Esophagus (tissue), 2 donors: ENCODE measurements around the gene PRPF6. TPM values are rescaled to one million over a fixed set of nuclear protein-coding genes. Genes with fewer than 3 reads are reported as not detected.

ENCODE experiments used
- H3K27ac ChIP-seq, 2 donors: one replicate each; pipeline ENCODE4 v1.5.1; 2013; ENCODE audit warnings: low read depth in 2 of 2, mild to moderate bottlenecking in 2 of 2, inconsistent platforms in 1 of 2, low read length in 1 of 2, moderate library complexity in 1 of 2
- H3K27me3 ChIP-seq, 2 donors: one replicate each; pipeline ENCODE4 v1.6.1; 2013; ENCODE audit warnings: low read length in 2 of 2, control low read depth in 1 of 2, mild to moderate bottlenecking in 1 of 2; ENCODE audit not compliant: insufficient read depth in 2 of 2, control insufficient read depth in 1 of 2
- H3K36me3 ChIP-seq, 2 donors: one replicate each; pipeline ENCODE4 v1.6.1; 2013; ENCODE audit warnings: low read length in 1 of 2; ENCODE audit not compliant: control insufficient read depth in 2 of 2, insufficient read depth in 2 of 2
- H3K4me1 ChIP-seq, 2 donors: one replicate each; pipeline ENCODE4 v1.6.1; 2013; ENCODE audit warnings: low read length in 1 of 2; ENCODE audit not compliant: control insufficient read depth in 2 of 2, insufficient read depth in 2 of 2
- H3K4me3 ChIP-seq, 2 donors: one replicate each; pipeline ENCODE4 v1.5.1; 2013; ENCODE audit warnings: low read length in 2 of 2, mild to moderate bottlenecking in 2 of 2, low read depth in 1 of 2, moderate library complexity in 1 of 2
- H3K9me3 ChIP-seq, 2 donors: one replicate each; pipeline ENCODE4 v1.6.1; 2013; ENCODE audit warnings: mild to moderate bottlenecking in 2 of 2, low read depth in 1 of 2, low read length in 1 of 2, moderate library complexity in 1 of 2; ENCODE audit not compliant: control insufficient read depth in 2 of 2, insufficient read depth in 1 of 2
- WGBS, 2 donors: extraction: QIAGEN DNeasy Blood & Tissue Kit; methylation state at CpG; one replicate each; pipeline ENCODE4 v1.1.7; 2013; 5-methylcytosine and 5-hydroxymethylcytosine counted together
- polyA plus RNA-seq, 2 donors: library from polyadenylated mRNA; stranded (reverse); fragments of 200-250 nt; gene quantifications; one replicate each; pipeline ENCODE4 v1.2.3, GENCODE V29; 2013
- donor health status: healthy with polysubstance abuse.
- donor health status: Bipolar disorder and iron deficiency.

PRPF6 gene
- polyA plus RNA-seq, 2 donors = 24.6 to 39.0 TPM

- peak within 1 kb of the TSS; percentile 79 to 80 for H3K27ac ChIP-seq
- H3K4me1 ChIP-seq = peaks cover 5 to 20% of the 10 kb centered on the region in 2 donors
- H3K27me3 ChIP-seq = no peaks in the 10 kb centered on the region
- H3K36me3 ChIP-seq = peaks cover 0 to 6% of the 10 kb centered on the region in 2 donors
- 6 to 10% methylated on average over 39 to 62 of the region's 62 CpGs for WGBS, 2 donors
- H3K9me3 ChIP-seq = no peaks in the 10 kb centered on the region
- peak within 1 kb of the TSS; percentile 69 to 70 for H3K4me3 ChIP-seq
These were observed 99.3 kb downstream of the PRPF6 start, which contains the start of gene OPRL1 for GRCh38 chr20:64080013-64080812. Gene OPRL1, plus strand, starts transcription at chr20:64080082. Its CDS starts 12,639 bp downstream, at chr20:64092721.

GRCh38 chr20:64080813-64081623, 100.1 kb downstream of the PRPF6 start:
- Histone ChIP-seq H3K9me3 (no peaks in the 10 kb centered on the region), H3K27ac (no peak overlapping the region), H3K36me3 (peaks cover 0 to 3% of the 10 kb centered on the region in 2 donors), H3K27me3 (no peaks in the 10 kb centered on the region), H3K4me3 (no peak overlapping the region), H3K4me1 (peaks cover 5 to 20% of the 10 kb centered on the region in 2 donors)
- WGBS, 2 donors = 72 to 75% methylated on average over 17 of the region's 17 CpGs

GRCh38 chr20:64081624-64081964, 100.7 kb downstream of the PRPF6 start:
- 88 to 90% methylated on average over 6 of the region's 6 CpGs for WGBS, 2 donors
- no peaks in the 10 kb centered on the region for H3K27me3 ChIP-seq
- no peaks in the 10 kb centered on the region for H3K36me3 ChIP-seq
- H3K27ac ChIP-seq = no peak overlapping the region
- no peak overlapping the region for H3K4me3 ChIP-seq
- no peaks in the 10 kb centered on the region for H3K9me3 ChIP-seq
- H3K4me1 ChIP-seq = peaks cover 3 to 20% of the 10 kb centered on the region in 2 donors

- WGBS, 2 donors = 29% methylated on average over 13 of the region's 13 CpGs
- no peaks in the 10 kb centered on the region for H3K27me3 ChIP-seq
- H3K9me3 ChIP-seq = no peaks in the 10 kb centered on the region
- no peak overlapping the region for H3K27ac ChIP-seq
- no peaks in the 10 kb centered on the region for H3K36me3 ChIP-seq
- peaks cover 3 to 20% of the 10 kb centered on the region in 2 donors for H3K4me1 ChIP-seq
- no peak overlapping the region for H3K4me3 ChIP-seq
These were observed 101.3 kb downstream of the PRPF6 start for GRCh38 chr20:64082126-64082731.

Other genes with a start within 250 kb of the PRPF6 start
- gene LIME1, start 244.5 kb upstream of the PRPF6 start, polyA plus RNA-seq = 10 to 100 TPM; 12.6 to 24.5 TPM
- gene SLC2A4RG, start 241.4 kb upstream of the PRPF6 start, polyA plus RNA-seq = 10 to 100 TPM; 43.8 to 77.5 TPM
- 1 to 10 TPM in 1 of 2 donors, under 1 TPM in 1; 0.68 to 1.0 TPM for gene ZBTB46, start 149.9 kb upstream of the PRPF6 start, polyA plus RNA-seq
- gene ABHD16B, start 119.6 kb upstream of the PRPF6 start, polyA plus RNA-seq = under 1 TPM; 0.42 to 0.92 TPM
- gene TPD52L2, start 115.9 kb upstream of the PRPF6 start, polyA plus RNA-seq = 100 to 1,000 TPM in 1 of 2 donors, 10 to 100 TPM in 1; 82.0 to 107 TPM
- gene DNAJC5, start 86.0 kb upstream of the PRPF6 start, polyA plus RNA-seq = 10 to 100 TPM; 42.9 to 59.4 TPM
- 10 to 100 TPM; 40.6 to 47.3 TPM for gene UCKL1, start 24.7 kb upstream of the PRPF6 start, polyA plus RNA-seq
- gene ZNF512B, start 11.2 kb upstream of the PRPF6 start, polyA plus RNA-seq = 10 to 100 TPM; 10.1 to 18.3 TPM
- gene SAMD10, start 1.5 kb upstream of the PRPF6 start, polyA plus RNA-seq = 10 to 100 TPM in 1 of 2 donors, 1 to 10 TPM in 1; 9.4 to 13.1 TPM
- under 1 TPM; 0.38 to 0.67 TPM for gene C20orf204, start 55.0 kb downstream of the PRPF6 start, polyA plus RNA-seq
- gene SOX18, start 68.5 kb downstream of the PRPF6 start, polyA plus RNA-seq = 1 to 10 TPM; 3.1 to 7.5 TPM
- 10 to 100 TPM; 14.8 to 15.3 TPM for gene TCEA2, start 82.1 kb downstream of the PRPF6 start, polyA plus RNA-seq
- gene RGS19, start 98.4 kb downstream of the PRPF6 start, polyA plus RNA-seq = 1 to 10 TPM; 5.0 to 8.7 TPM
- gene OPRL1, start 99.0 kb downstream of the PRPF6 start, polyA plus RNA-seq = under 1 TPM; 0.13 to 0.14 TPM
- gene LKAAEAR1, start 103.3 kb downstream of the PRPF6 start, polyA plus RNA-seq = under 1 TPM in 1 of 2 donors, not detected in 1; 0.09 TPM
- gene NPBWR2, start 126.4 kb downstream of the PRPF6 start, polyA plus RNA-seq = not detected
- not detected for gene MYT1, start 183.3 kb downstream of the PRPF6 start, polyA plus RNA-seq